Measurements from ENCODE around the gene LONRF2.

LONRF2 gene

GRCh38 chr2:100320547-100321178 lies 1.6 kb downstream of the LONRF2 start:
- H3K9me3 Mint-ChIP-seq: peaks cover 17 to 18% of the 10 kb centered on the region in 2 donors
- no peak overlapping the region for H3K27ac Mint-ChIP-seq
- peaks cover 78% of the 10 kb centered on the region for H3K27me3 Mint-ChIP-seq
- ATAC-seq: no peak
- no peaks in the 10 kb centered on the region for H3K4me1 Mint-ChIP-seq
- no peak for DNase-seq
- no peak overlapping the region for H3K4me3 Mint-ChIP-seq

GRCh38 chr2:100317634-100318033 lies 4.7 kb downstream of the LONRF2 start:
- ATAC-seq (no peak), DNase-seq (no peak)
- Mint-ChIP-seq H3K27ac (no peak overlapping the region), H3K4me1 (no peaks in the 10 kb centered on the region), H3K4me3 (no peak overlapping the region), H3K9me3 (peaks cover 17 to 18% of the 10 kb centered on the region in 2 donors), H3K27me3 (peaks cover 66% of the 10 kb centered on the region)

- Mint-ChIP-seq H3K27ac (no peak overlapping the region), H3K9me3 (no peaks in the 10 kb centered on the region), H3K4me3 (no peak overlapping the region), H3K27me3 (peaks cover 23% of the 10 kb centered on the region), H3K4me1 (no peaks in the 10 kb centered on the region)
- peak; percentile 59 for ATAC-seq
- no peak for DNase-seq
Observed at GRCh38 chr2:100309973-100310719, 12.2 kb downstream of the LONRF2 start.

GRCh38 chr2:100309311-100309710 lies 13.0 kb downstream of the LONRF2 start:
- no peak for DNase-seq

GRCh38 chr2:100303744-100304143 lies 18.6 kb downstream of the LONRF2 start:
- H3K27ac Mint-ChIP-seq: no peak overlapping the region
- no peak for DNase-seq
- ATAC-seq: no peak
- H3K9me3 Mint-ChIP-seq: peaks cover 0 to 5% of the 10 kb centered on the region in 2 donors
- H3K27me3 Mint-ChIP-seq: peaks cover 40% of the 10 kb centered on the region
- no peak overlapping the region for H3K4me3 Mint-ChIP-seq
- H3K4me1 Mint-ChIP-seq: no peaks in the 10 kb centered on the region

More at GRCh38 chr2:100309311-100309710, 13.0 kb downstream of the LONRF2 start:
- Mint-ChIP-seq H3K27me3 (peaks cover 24% of the 10 kb centered on the region), H3K4me1 (no peaks in the 10 kb centered on the region), H3K27ac (no peak overlapping the region), H3K4me3 (no peak overlapping the region), H3K9me3 (no peaks in the 10 kb centered on the region)
- ATAC-seq: no peak

- no peak for DNase-seq
- ATAC-seq: no peak
- Mint-ChIP-seq H3K27me3 (peaks cover 46% of the 10 kb centered on the region), H3K4me1 (no peaks in the 10 kb centered on the region), H3K9me3 (peaks cover 0 to 5% of the 10 kb centered on the region in 2 donors), H3K27ac (no peak overlapping the region), H3K4me3 (no peak overlapping the region)
Observed at GRCh38 chr2:100302585-100302892, 19.8 kb downstream of the LONRF2 start.

GRCh38 chr2:100301881-100302584 lies 20.3 kb downstream of the LONRF2 start:
- ATAC-seq (no peak), DNase-seq (no peak)
- no peak overlapping the region for H3K4me3 Mint-ChIP-seq
- peaks cover 46% of the 10 kb centered on the region for H3K27me3 Mint-ChIP-seq
- no peak overlapping the region for H3K27ac Mint-ChIP-seq
- no peaks in the 10 kb centered on the region for H3K4me1 Mint-ChIP-seq
- H3K9me3 Mint-ChIP-seq: peaks cover 0 to 5% of the 10 kb centered on the region in 2 donors

GRCh38 chr2:100299548-100299947 lies 22.8 kb downstream of the LONRF2 start:
- H3K4me1 Mint-ChIP-seq: no peaks in the 10 kb centered on the region
- peaks cover 0 to 5% of the 10 kb centered on the region in 2 donors for H3K9me3 Mint-ChIP-seq
- no peak for DNase-seq
- no peak overlapping the region for H3K27ac Mint-ChIP-seq
- peaks cover 44% of the 10 kb centered on the region for H3K27me3 Mint-ChIP-seq
- H3K4me3 Mint-ChIP-seq: no peak overlapping the region
- ATAC-seq: no peak

- no peak overlapping the region for H3K27ac Mint-ChIP-seq
- H3K9me3 Mint-ChIP-seq: no peaks in the 10 kb centered on the region
- H3K4me3 Mint-ChIP-seq: no peak overlapping the region
- ATAC-seq (no peak), DNase-seq (no peak)
- no peaks in the 10 kb centered on the region for H3K4me1 Mint-ChIP-seq
- H3K27me3 Mint-ChIP-seq: peaks cover 32% of the 10 kb centered on the region
Observed at GRCh38 chr2:100297511-100297910, 24.8 kb downstream of the LONRF2 start.

- ATAC-seq (no peak), DNase-seq (no peak)
- no peak overlapping the region for H3K27ac Mint-ChIP-seq
- no peaks in the 10 kb centered on the region for H3K4me1 Mint-ChIP-seq
- peaks cover 19% of the 10 kb centered on the region for H3K27me3 Mint-ChIP-seq
- H3K4me3 Mint-ChIP-seq: no peak overlapping the region
- no peaks in the 10 kb centered on the region for H3K9me3 Mint-ChIP-seq
Observed at GRCh38 chr2:100294162-100294497, 28.2 kb downstream of the LONRF2 start.

- Mint-ChIP-seq H3K27ac (no peak overlapping the region), H3K4me1 (no peaks in the 10 kb centered on the region), H3K9me3 (no peaks in the 10 kb centered on the region), H3K4me3 (no peak overlapping the region), H3K27me3 (peaks cover 13% of the 10 kb centered on the region)
- ATAC-seq (no peak), DNase-seq (no peak)
Observed at GRCh38 chr2:100293341-100294161, 28.8 kb downstream of the LONRF2 start.

- Mint-ChIP-seq H3K27me3 (peaks cover 9% of the 10 kb centered on the region), H3K9me3 (no peaks in the 10 kb centered on the region), H3K27ac (no peak overlapping the region), H3K4me1 (no peaks in the 10 kb centered on the region), H3K4me3 (no peak overlapping the region)
- ATAC-seq (peak; percentile 67), DNase-seq (peak in 1 of 2 donors; percentile 8)
Observed at GRCh38 chr2:100292022-100292580, 30.2 kb downstream of the LONRF2 start.

GRCh38 chr2:100291152-100291970 lies 30.9 kb downstream of the LONRF2 start:
- H3K9me3 Mint-ChIP-seq: no peaks in the 10 kb centered on the region
- no peak overlapping the region for H3K4me3 Mint-ChIP-seq
- H3K4me1 Mint-ChIP-seq: no peaks in the 10 kb centered on the region
- peak; percentile 19 to 51 for DNase-seq
- no peak overlapping the region for H3K27ac Mint-ChIP-seq
- peak; percentile 95 for ATAC-seq
- H3K27me3 Mint-ChIP-seq: peaks cover 9% of the 10 kb centered on the region

GRCh38 chr2:100290718-100291151 lies 31.6 kb downstream of the LONRF2 start:
- Mint-ChIP-seq H3K4me3 (no peak overlapping the region), H3K27ac (no peak overlapping the region), H3K4me1 (no peaks in the 10 kb centered on the region), H3K9me3 (no peaks in the 10 kb centered on the region), H3K27me3 (peaks cover 9% of the 10 kb centered on the region)
- ATAC-seq: no peak
- no peak for DNase-seq
